Astrocyte of the spinal cord (primary cell): ENCODE data around the gene DEFB128.

Experiments
- DNase-seq: peaks from one replicate; pipeline ENCODE4 v3.0.0; 2011; ENCODE audit warnings: low read depth, low spot score
- H3K4me3 ChIP-seq: 2 replicates; pipeline ENCODE4 v1.5.1; 2011; ENCODE audit warnings: low read depth, mild to moderate bottlenecking, low read length, moderate library complexity
- in situ Hi-C: cut with HindIII; loops from 2 replicates; pipeline ENCODE4 v1.10.0; 2017; ENCODE audit warnings: low sequenced_read_pairs
- TF ChIP-seq, protein P1 (sequence below): IDR thresholded peaks from 2 replicates; pipeline ENCODE4 v1.5.1; 2012; ENCODE audit warnings: low read depth, mild to moderate bottlenecking, low read length, inconsistent platforms

Gene DEFB128

DNA sequence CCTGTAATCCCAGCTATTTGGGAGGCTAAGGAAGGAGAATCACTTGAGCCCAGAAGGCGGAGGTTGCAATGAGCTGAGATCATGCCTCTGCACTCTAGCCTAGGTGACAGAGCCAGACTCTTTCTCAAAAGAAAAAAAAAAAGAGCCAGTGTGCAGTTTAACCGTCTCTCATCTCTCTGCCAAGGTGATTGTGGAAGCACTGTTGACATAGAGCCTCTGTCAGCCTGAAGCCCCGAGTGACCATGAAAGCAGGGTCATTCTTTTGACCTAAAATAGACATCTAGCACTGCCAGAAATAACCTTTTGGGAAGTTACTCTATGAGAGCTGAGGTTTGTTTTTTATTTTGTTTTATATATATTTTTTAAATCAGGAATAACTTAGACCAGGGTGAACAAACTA is 24.9 kb downstream of the DEFB128 start:
- no peak for DNase-seq
- H3K4me3 ChIP-seq: no peak overlapping the region
- TF ChIP-seq, protein P1, sequence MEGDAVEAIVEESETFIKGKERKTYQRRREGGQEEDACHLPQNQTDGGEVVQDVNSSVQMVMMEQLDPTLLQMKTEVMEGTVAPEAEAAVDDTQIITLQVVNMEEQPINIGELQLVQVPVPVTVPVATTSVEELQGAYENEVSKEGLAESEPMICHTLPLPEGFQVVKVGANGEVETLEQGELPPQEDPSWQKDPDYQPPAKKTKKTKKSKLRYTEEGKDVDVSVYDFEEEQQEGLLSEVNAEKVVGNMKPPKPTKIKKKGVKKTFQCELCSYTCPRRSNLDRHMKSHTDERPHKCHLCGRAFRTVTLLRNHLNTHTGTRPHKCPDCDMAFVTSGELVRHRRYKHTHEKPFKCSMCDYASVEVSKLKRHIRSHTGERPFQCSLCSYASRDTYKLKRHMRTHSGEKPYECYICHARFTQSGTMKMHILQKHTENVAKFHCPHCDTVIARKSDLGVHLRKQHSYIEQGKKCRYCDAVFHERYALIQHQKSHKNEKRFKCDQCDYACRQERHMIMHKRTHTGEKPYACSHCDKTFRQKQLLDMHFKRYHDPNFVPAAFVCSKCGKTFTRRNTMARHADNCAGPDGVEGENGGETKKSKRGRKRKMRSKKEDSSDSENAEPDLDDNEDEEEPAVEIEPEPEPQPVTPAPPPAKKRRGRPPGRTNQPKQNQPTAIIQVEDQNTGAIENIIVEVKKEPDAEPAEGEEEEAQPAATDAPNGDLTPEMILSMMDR: no peak
- in situ Hi-C loops: no loop called here

DNA sequence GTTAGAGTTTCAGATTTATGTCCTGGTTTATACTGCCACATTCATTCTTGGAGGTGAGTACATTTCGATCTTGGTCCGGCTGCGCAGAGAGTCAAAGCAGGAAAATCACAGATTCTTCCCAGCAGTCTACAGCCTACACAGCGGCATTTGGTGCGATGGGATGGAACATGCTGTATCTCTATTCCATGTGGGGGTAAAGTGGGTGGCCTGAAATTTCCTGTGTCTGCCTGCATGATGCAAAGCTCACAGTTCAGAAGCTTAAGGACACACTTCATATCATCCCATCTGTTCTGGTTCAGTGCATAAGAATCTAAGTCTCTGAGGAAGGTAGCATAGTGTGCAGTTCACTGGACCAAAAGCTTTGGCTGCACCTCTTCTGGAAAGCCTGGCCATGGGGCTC is 32.4 kb downstream of the DEFB128 start, which contains the start of gene DEFB127:
Gene DEFB127 (plus strand): TSS at position 301 of the 400 bp plus-strand sequence. CDS start 91 bp downstream, at position 392.
- in situ Hi-C loops: no loop called here
- DNase-seq: no peak
- H3K4me3 ChIP-seq: no peak within 1 kb of the TSS
- TF ChIP-seq, protein P1: no peak

DNA sequence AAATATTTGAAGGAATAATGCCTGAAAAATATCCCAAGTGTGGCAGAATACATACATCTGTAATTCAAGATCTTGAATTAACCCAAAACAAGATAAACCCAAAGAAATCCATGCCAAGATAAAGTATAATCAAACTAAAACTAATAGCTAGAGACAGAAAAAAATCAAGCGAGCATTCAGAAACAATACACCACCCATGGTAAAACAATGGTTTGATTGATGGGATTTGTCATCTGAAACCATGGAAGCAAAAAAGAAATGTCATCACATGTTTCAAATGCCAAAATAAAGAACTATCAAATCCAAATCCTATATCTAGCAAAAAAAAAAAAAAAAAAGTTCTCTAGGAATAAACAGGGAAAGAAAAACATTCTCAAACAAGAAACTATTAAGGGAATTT is 37.4 kb downstream of the DEFB128 start:
- no peak for DNase-seq
- no peak overlapping the region for H3K4me3 ChIP-seq
- in situ Hi-C loops: no loop called here
- TF ChIP-seq, protein P1: no peak

DNA sequence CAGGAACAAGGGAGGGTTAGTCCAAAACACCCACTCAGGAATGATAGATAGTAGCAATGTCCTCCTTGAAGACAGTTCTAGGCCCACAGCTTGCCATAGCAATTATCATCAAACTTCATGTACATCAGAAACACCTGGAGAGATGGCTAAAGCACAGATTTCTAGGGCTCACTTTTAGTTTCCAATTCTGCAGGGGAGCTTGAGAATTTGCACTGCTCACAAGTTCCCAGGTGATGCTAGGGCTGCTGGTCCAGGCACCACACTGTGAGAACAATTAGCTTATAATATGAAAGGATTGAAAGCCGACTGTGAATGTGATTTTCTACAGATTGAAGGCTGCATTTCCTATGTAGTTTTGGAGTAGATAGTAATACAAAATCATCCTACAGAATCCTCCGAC is 43.6 kb downstream of the DEFB128 start:
- TF ChIP-seq, protein P1: no peak
- in situ Hi-C loops: no loop called here
- no peak for DNase-seq
- H3K4me3 ChIP-seq: no peak overlapping the region

DNA sequence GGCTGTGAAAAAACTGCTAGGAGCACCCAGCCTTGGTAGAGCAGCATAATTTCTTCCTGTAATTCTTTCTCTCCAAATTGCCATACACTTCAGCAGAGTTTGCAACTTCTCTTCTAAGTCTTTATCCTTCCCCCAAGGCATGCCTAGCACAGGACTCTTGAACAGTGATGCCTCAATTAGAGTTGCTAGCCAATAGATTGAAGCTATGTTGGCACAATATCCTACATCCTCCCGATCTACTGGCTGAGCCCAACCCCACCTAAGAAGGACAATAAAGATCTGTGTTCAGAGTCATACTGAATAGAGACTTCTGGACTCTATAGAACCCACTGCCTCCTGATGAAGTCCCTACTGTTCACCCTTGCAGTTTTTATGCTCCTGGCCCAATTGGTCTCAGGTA is 47.2 kb downstream of the DEFB128 start, which contains the start of gene DEFB126:
Gene DEFB126 (plus strand): TSS at position 301 of the 400 bp plus-strand sequence. CDS start 39 bp downstream, at position 340.
- in situ Hi-C loops: no loop called here
- H3K4me3 ChIP-seq: no peak within 1 kb of the TSS
- TF ChIP-seq, protein P1: no peak
- no peak for DNase-seq
